ENCODE results near the gene OSBPL8.

GRCh38 chr12:76556368-76556767 is 3.2 kb downstream of the OSBPL8 start:
- TF ChIP-seq EZH2 (IDR thresholded peaks at IDR 0.05; ENCODE audit: insufficient read depth, poor library complexity, severe bottlenecking) (no peak), EZH2phosphoT487 (IDR thresholded peaks at IDR 0.05; ENCODE audit: insufficient read depth, low read depth) (no peak)
